Measurements from ENCODE around the gene ATG2A.

ATG2A gene

GRCh38 chr11:64850979-64851567, 65.9 kb downstream of the ATG2A start:
- H2AK5ac ChIP-seq (ENCODE audit: low read length), result no peak overlapping the region
- H3K4me2 ChIP-seq (ENCODE audit: low read length), result no peak overlapping the region
- H3K4me3 ChIP-seq (ENCODE audit: low read depth, low read length), result no peak overlapping the region
- peak; percentile 46 to 57 for DNase-seq
- no peak overlapping the region for H3K9ac ChIP-seq (ENCODE audit: low read length)
- no peaks in the 10 kb centered on the region for H3K9me3 ChIP-seq (ENCODE audit: insufficient read depth, low read depth, low read length)
- no peak overlapping the region for H2BK120ac ChIP-seq (ENCODE audit: insufficient read depth, low read length, poor library complexity)
- no CpG with 5 or more reads among the region's 13 CpGs for WGBS (ENCODE audit: extremely low coverage, insufficient coverage, insufficient read length)
- H3K18ac ChIP-seq (ENCODE audit: low read length), result no peak overlapping the region
- no peak overlapping the region for H3K4ac ChIP-seq (ENCODE audit: low read depth, low read length)
- no peaks in the 10 kb centered on the region for H3K27me3 ChIP-seq (ENCODE audit: insufficient read depth, low read length)
- no peak overlapping the region for H4K91ac ChIP-seq (ENCODE audit: low read depth, low read length)
- peaks cover 2% of the 10 kb centered on the region for H3K79me2 ChIP-seq (ENCODE audit: control insufficient read depth, insufficient read depth, low read length, poor library complexity)
- H3K14ac ChIP-seq (ENCODE audit: low read length), result no peak overlapping the region
- H3K36me3 ChIP-seq (ENCODE audit: control insufficient read depth in 1 of 2, insufficient read depth in 2 of 2, low read length in 2 of 2), result peaks cover 24 to 28% of the 10 kb centered on the region in 2 experiments
- no peak overlapping the region for H4K12ac ChIP-seq (ENCODE audit: low read depth, low read length)
- peak overlapping the region; percentile 2 for H3K27ac ChIP-seq (ENCODE audit: low read depth, low read length)
- H2BK12ac ChIP-seq (ENCODE audit: low read length), result no peak overlapping the region
- no peak overlapping the region for H2BK5ac ChIP-seq (ENCODE audit: low read depth, low read length, poor library complexity)
- no peak overlapping the region for H3K23ac ChIP-seq (ENCODE audit: low read length)
- peaks cover 12% of the 10 kb centered on the region for H3K79me1 ChIP-seq (ENCODE audit: low read length)
- no peak overlapping the region for H2AFZ ChIP-seq (ENCODE audit: insufficient read depth, low read length, poor library complexity)
- H3K4me1 ChIP-seq (ENCODE audit: control insufficient read depth in 1 of 2, insufficient read depth in 2 of 2, low read length in 2 of 2), result peaks cover 16 to 17% of the 10 kb centered on the region in 2 experiments
- H4K8ac ChIP-seq (ENCODE audit: low read depth, low read length), result no peak overlapping the region

DNA sequence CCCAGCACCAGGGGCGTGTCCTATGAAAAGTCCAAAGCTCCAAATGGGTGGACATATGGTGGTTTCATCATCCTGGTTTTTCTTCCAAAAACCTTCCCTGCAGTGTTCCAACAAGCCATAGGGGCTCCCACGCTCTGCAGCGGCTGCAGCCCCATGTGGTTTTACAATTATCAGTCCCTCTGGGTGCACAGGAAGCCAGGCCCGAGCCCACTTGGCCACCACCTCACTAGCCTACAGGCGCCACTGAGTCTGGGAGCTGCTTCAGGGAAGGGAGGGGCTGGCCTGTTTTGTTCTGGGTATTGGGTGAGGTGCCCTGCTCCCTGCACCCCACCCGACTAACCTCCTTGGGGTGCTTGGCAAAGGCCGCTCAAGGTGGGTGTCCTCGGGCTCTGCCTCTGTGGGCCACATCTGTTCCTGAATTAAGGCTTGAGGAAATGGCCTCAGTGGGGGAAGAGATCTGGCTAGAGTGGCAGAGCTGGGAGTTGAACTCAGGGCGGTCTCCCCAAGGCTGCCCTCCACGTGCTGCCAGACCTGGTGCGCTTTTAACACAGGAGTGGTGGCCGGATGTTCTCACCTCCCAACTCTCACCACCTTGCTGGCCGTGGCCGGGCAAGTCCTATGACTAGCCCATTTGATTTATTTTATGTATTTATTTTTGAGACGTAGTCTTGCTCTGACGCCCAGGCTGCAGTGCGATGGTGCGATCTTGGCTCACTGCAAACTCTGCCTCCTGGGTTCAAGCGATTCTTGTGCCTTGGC, 67.2 kb downstream of the ATG2A start:
- no CpG with 5 or more reads among the region's 19 CpGs for WGBS (ENCODE audit: extremely low coverage, insufficient coverage, insufficient read length)
- no peak overlapping the region for H4K12ac ChIP-seq (ENCODE audit: low read depth, low read length)

GRCh38 chr11:64848826-64849597, 68.0 kb downstream of the ATG2A start:
- no peak for DNase-seq
- no peak overlapping the region for H2BK12ac ChIP-seq (ENCODE audit: low read length)
- H3K4ac ChIP-seq (ENCODE audit: low read depth, low read length), result no peak overlapping the region
- no peak overlapping the region for H2BK5ac ChIP-seq (ENCODE audit: low read depth, low read length, poor library complexity)
- no peak overlapping the region for H4K8ac ChIP-seq (ENCODE audit: low read depth, low read length)
- H3K9ac ChIP-seq (ENCODE audit: low read length), result no peak overlapping the region
- no peaks in the 10 kb centered on the region for H3K27me3 ChIP-seq (ENCODE audit: insufficient read depth, low read length)
- no peak overlapping the region for H2BK120ac ChIP-seq (ENCODE audit: insufficient read depth, low read length, poor library complexity)
- H4K91ac ChIP-seq (ENCODE audit: low read depth, low read length), result no peak overlapping the region
- H3K4me1 ChIP-seq (ENCODE audit: control insufficient read depth in 1 of 2, insufficient read depth in 2 of 2, low read length in 2 of 2), result peaks cover 0 to 4% of the 10 kb centered on the region in 2 experiments
- WGBS (ENCODE audit: extremely low coverage, insufficient coverage, insufficient read length), result no CpG with 5 or more reads among the region's 16 CpGs
- no peak overlapping the region for H3K27ac ChIP-seq (ENCODE audit: low read depth, low read length)
- peaks cover 2% of the 10 kb centered on the region for H3K9me3 ChIP-seq (ENCODE audit: insufficient read depth, low read depth, low read length)
- H3K4me2 ChIP-seq (ENCODE audit: low read length), result no peak overlapping the region
- H3K18ac ChIP-seq (ENCODE audit: low read length), result no peak overlapping the region
- H3K23ac ChIP-seq (ENCODE audit: low read length), result no peak overlapping the region
- H2AK5ac ChIP-seq (ENCODE audit: low read length), result no peak overlapping the region
- H4K12ac ChIP-seq (ENCODE audit: low read depth, low read length), result no peak overlapping the region
- H3K36me3 ChIP-seq (ENCODE audit: control insufficient read depth in 1 of 2, insufficient read depth in 2 of 2, low read length in 2 of 2), result peaks cover 13 to 14% of the 10 kb centered on the region in 2 experiments
- H3K4me3 ChIP-seq (ENCODE audit: low read depth, low read length), result no peak overlapping the region
- H3K79me1 ChIP-seq (ENCODE audit: low read length), result peaks cover 14% of the 10 kb centered on the region
- no peak overlapping the region for H2AFZ ChIP-seq (ENCODE audit: insufficient read depth, low read length, poor library complexity)
- no peak overlapping the region for H3K14ac ChIP-seq (ENCODE audit: low read length)
- peaks cover 6% of the 10 kb centered on the region for H3K79me2 ChIP-seq (ENCODE audit: control insufficient read depth, insufficient read depth, low read length, poor library complexity)

More for the DNA sequence above, 67.2 kb downstream of the ATG2A start:
- Histone ChIP-seq H3K4ac (ENCODE audit: low read depth, low read length) (no peak overlapping the region), H2AFZ (ENCODE audit: insufficient read depth, low read length, poor library complexity) (no peak overlapping the region), H3K79me2 (ENCODE audit: control insufficient read depth, insufficient read depth, low read length, poor library complexity) (peaks cover under 1% of the 10 kb centered on the region), H4K91ac (ENCODE audit: low read depth, low read length) (no peak overlapping the region), H3K79me1 (ENCODE audit: low read length) (peaks cover 13% of the 10 kb centered on the region), H2BK12ac (ENCODE audit: low read length) (no peak overlapping the region), H2BK120ac (ENCODE audit: insufficient read depth, low read length, poor library complexity) (no peak overlapping the region), H3K27ac (ENCODE audit: low read depth, low read length) (no peak overlapping the region), H3K23ac (ENCODE audit: low read length) (no peak overlapping the region), H2BK5ac (ENCODE audit: low read depth, low read length, poor library complexity) (no peak overlapping the region), H3K18ac (ENCODE audit: low read length) (no peak overlapping the region), H3K4me1 (ENCODE audit: control insufficient read depth in 1 of 2, insufficient read depth in 2 of 2, low read length in 2 of 2) (peaks cover 3 to 7% of the 10 kb centered on the region in 2 experiments), H2AK5ac (ENCODE audit: low read length) (no peak overlapping the region), H3K4me2 (ENCODE audit: low read length) (no peak overlapping the region), H3K9ac (ENCODE audit: low read length) (no peak overlapping the region), H4K8ac (ENCODE audit: low read depth, low read length) (no peak overlapping the region), H3K14ac (ENCODE audit: low read length) (no peak overlapping the region), H3K9me3 (ENCODE audit: insufficient read depth, low read depth, low read length) (peaks cover 2% of the 10 kb centered on the region), H3K27me3 (ENCODE audit: insufficient read depth, low read length) (no peaks in the 10 kb centered on the region), H3K4me3 (ENCODE audit: low read depth, low read length) (no peak overlapping the region), H3K36me3 (ENCODE audit: control insufficient read depth in 1 of 2, insufficient read depth in 2 of 2, low read length in 2 of 2) (peaks cover 20% of the 10 kb centered on the region in 2 experiments)
- no peak for DNase-seq

GRCh38 chr11:64848214-64848825, 68.7 kb downstream of the ATG2A start:
- Histone ChIP-seq H3K18ac (ENCODE audit: low read length) (no peak overlapping the region), H2AK5ac (ENCODE audit: low read length) (no peak overlapping the region), H2BK120ac (ENCODE audit: insufficient read depth, low read length, poor library complexity) (no peak overlapping the region), H2BK5ac (ENCODE audit: low read depth, low read length, poor library complexity) (no peak overlapping the region), H4K8ac (ENCODE audit: low read depth, low read length) (no peak overlapping the region), H3K4me1 (ENCODE audit: control insufficient read depth in 1 of 2, insufficient read depth in 2 of 2, low read length in 2 of 2) (peaks cover 2 to 10% of the 10 kb centered on the region in 2 experiments), H3K4me2 (ENCODE audit: low read length) (no peak overlapping the region), H3K27me3 (ENCODE audit: insufficient read depth, low read length) (no peaks in the 10 kb centered on the region), H2AFZ (ENCODE audit: insufficient read depth, low read length, poor library complexity) (no peak overlapping the region), H3K36me3 (ENCODE audit: control insufficient read depth in 1 of 2, insufficient read depth in 2 of 2, low read length in 2 of 2) (peaks cover 7 to 8% of the 10 kb centered on the region in 2 experiments), H3K14ac (ENCODE audit: low read length) (no peak overlapping the region), H3K79me2 (ENCODE audit: control insufficient read depth, insufficient read depth, low read length, poor library complexity) (peaks cover 13% of the 10 kb centered on the region), H3K9me3 (ENCODE audit: insufficient read depth, low read depth, low read length) (peaks cover 2% of the 10 kb centered on the region), H3K9ac (ENCODE audit: low read length) (no peak overlapping the region), H3K4me3 (ENCODE audit: low read depth, low read length) (no peak overlapping the region), H4K12ac (ENCODE audit: low read depth, low read length) (no peak overlapping the region), H3K79me1 (ENCODE audit: low read length) (peaks cover 18% of the 10 kb centered on the region), H3K4ac (ENCODE audit: low read depth, low read length) (no peak overlapping the region), H3K23ac (ENCODE audit: low read length) (no peak overlapping the region), H2BK12ac (ENCODE audit: low read length) (no peak overlapping the region), H4K91ac (ENCODE audit: low read depth, low read length) (no peak overlapping the region), H3K27ac (ENCODE audit: low read depth, low read length) (no peak overlapping the region)
- no CpG with 5 or more reads among the region's 6 CpGs for WGBS (ENCODE audit: extremely low coverage, insufficient coverage, insufficient read length)
- no peak for DNase-seq
